ENCODE measurements around the gene MLEC.
A peak's percentile ranks its signal among the peaks of the same experiment; 100 is the strongest.

MLEC gene

GRCh38 chr12:120650233-120650690, 36.7 kb upstream of the MLEC start:
- TF ChIP-seq POLR2A (IDR thresholded peaks at IDR 0.05; ENCODE audit: low read depth, low read length) (no peak), TAF1 (IDR thresholded peaks at IDR 0.05; ENCODE audit: borderline replicate concordance, low read depth, low read length) (no peak), POLR2AphosphoS5 (IDR thresholded peaks at IDR 0.05; ENCODE audit: low read depth, low read length) (no peak)
- no peak for DNase-seq (ENCODE audit: insufficient read length)
- FAIRE-seq, result no peak

GRCh38 chr12:120651821-120652220, 35.1 kb upstream of the MLEC start:
- no peak for TF ChIP-seq POLR2AphosphoS5 (IDR thresholded peaks at IDR 0.05; ENCODE audit: low read depth, low read length)
- no peak for TF ChIP-seq POLR2A (IDR thresholded peaks at IDR 0.05; ENCODE audit: low read depth, low read length)
- no peak for TF ChIP-seq TAF1 (IDR thresholded peaks at IDR 0.05; ENCODE audit: borderline replicate concordance, low read depth, low read length)
- no peak for FAIRE-seq
- no peak for DNase-seq (ENCODE audit: insufficient read length)

- no peak for DNase-seq (ENCODE audit: insufficient read length)
- no peak for FAIRE-seq
- TF ChIP-seq TAF1 (IDR thresholded peaks at IDR 0.05; ENCODE audit: borderline replicate concordance, low read depth, low read length), result no peak
- TF ChIP-seq POLR2A (IDR thresholded peaks at IDR 0.05; ENCODE audit: low read depth, low read length), result no peak
- no peak for TF ChIP-seq POLR2AphosphoS5 (IDR thresholded peaks at IDR 0.05; ENCODE audit: low read depth, low read length)
These were observed 34.1 kb upstream of the MLEC start for GRCh38 chr12:120652656-120653435.

- TF ChIP-seq POLR2A (IDR thresholded peaks at IDR 0.05; ENCODE audit: low read depth, low read length), result no peak
- no peak for TF ChIP-seq TAF1 (IDR thresholded peaks at IDR 0.05; ENCODE audit: borderline replicate concordance, low read depth, low read length)
- no peak for TF ChIP-seq POLR2AphosphoS5 (IDR thresholded peaks at IDR 0.05; ENCODE audit: low read depth, low read length)
- FAIRE-seq (no peak), DNase-seq (ENCODE audit: insufficient read length) (no peak)
These were observed 33.3 kb upstream of the MLEC start for GRCh38 chr12:120653611-120654010.

GRCh38 chr12:120654656-120655055, 32.3 kb upstream of the MLEC start:
- FAIRE-seq (no peak), DNase-seq (ENCODE audit: insufficient read length) (no peak)
- TF ChIP-seq POLR2AphosphoS5 (IDR thresholded peaks at IDR 0.05; ENCODE audit: low read depth, low read length) (no peak), POLR2A (IDR thresholded peaks at IDR 0.05; ENCODE audit: low read depth, low read length) (no peak), TAF1 (IDR thresholded peaks at IDR 0.05; ENCODE audit: borderline replicate concordance, low read depth, low read length) (no peak)

GRCh38 chr12:120656008-120656407, 30.9 kb upstream of the MLEC start:
- FAIRE-seq (no peak), DNase-seq (ENCODE audit: insufficient read length) (no peak)
- TF ChIP-seq POLR2A (IDR thresholded peaks at IDR 0.05; ENCODE audit: low read depth, low read length), result no peak
- no peak for TF ChIP-seq TAF1 (IDR thresholded peaks at IDR 0.05; ENCODE audit: borderline replicate concordance, low read depth, low read length)
- TF ChIP-seq POLR2AphosphoS5 (IDR thresholded peaks at IDR 0.05; ENCODE audit: low read depth, low read length), result no peak

- no peak for DNase-seq (ENCODE audit: insufficient read length)
- FAIRE-seq, result no peak
- TF ChIP-seq TAF1 (IDR thresholded peaks at IDR 0.05; ENCODE audit: borderline replicate concordance, low read depth, low read length) (no peak), POLR2AphosphoS5 (IDR thresholded peaks at IDR 0.05; ENCODE audit: low read depth, low read length) (no peak), POLR2A (IDR thresholded peaks at IDR 0.05; ENCODE audit: low read depth, low read length) (no peak)
These were observed 28.4 kb upstream of the MLEC start for GRCh38 chr12:120658286-120659150.

GRCh38 chr12:120659151-120659525, 27.8 kb upstream of the MLEC start:
- no peak for DNase-seq (ENCODE audit: insufficient read length)
- TF ChIP-seq POLR2AphosphoS5 (IDR thresholded peaks at IDR 0.05; ENCODE audit: low read depth, low read length) (no peak), POLR2A (IDR thresholded peaks at IDR 0.05; ENCODE audit: low read depth, low read length) (no peak), TAF1 (IDR thresholded peaks at IDR 0.05; ENCODE audit: borderline replicate concordance, low read depth, low read length) (no peak)
- no peak for FAIRE-seq

- peak; percentile 5 for FAIRE-seq
- TF ChIP-seq TAF1 (IDR thresholded peaks at IDR 0.05; ENCODE audit: borderline replicate concordance, low read depth, low read length) (no peak), POLR2A (IDR thresholded peaks at IDR 0.05; ENCODE audit: low read depth, low read length) (no peak), POLR2AphosphoS5 (IDR thresholded peaks at IDR 0.05; ENCODE audit: low read depth, low read length) (no peak)
These were observed 25.5 kb upstream of the MLEC start for GRCh38 chr12:120661432-120661831.

GRCh38 chr12:120662879-120663278, 24.1 kb upstream of the MLEC start:
- FAIRE-seq (peak; percentile 82), DNase-seq (ENCODE audit: insufficient read length) (no peak)
- TF ChIP-seq TAF1 (IDR thresholded peaks at IDR 0.05; ENCODE audit: borderline replicate concordance, low read depth, low read length), result no peak
- TF ChIP-seq POLR2A (IDR thresholded peaks at IDR 0.05; ENCODE audit: low read depth, low read length), result no peak
- TF ChIP-seq POLR2AphosphoS5 (IDR thresholded peaks at IDR 0.05; ENCODE audit: low read depth, low read length), result no peak

More at GRCh38 chr12:120661432-120661831, 25.5 kb upstream of the MLEC start:
- DNase-seq (ENCODE audit: insufficient read length), result no peak

GRCh38 chr12:120663741-120664140, 23.2 kb upstream of the MLEC start:
- TF ChIP-seq POLR2A (IDR thresholded peaks at IDR 0.05; ENCODE audit: low read depth, low read length) (no peak), POLR2AphosphoS5 (IDR thresholded peaks at IDR 0.05; ENCODE audit: low read depth, low read length) (no peak), TAF1 (IDR thresholded peaks at IDR 0.05; ENCODE audit: borderline replicate concordance, low read depth, low read length) (no peak)
- no peak for FAIRE-seq
- DNase-seq (ENCODE audit: insufficient read length), result no peak
